ENCODE data around the gene SPIN2B. TPM values are rescaled to one million over a fixed set of nuclear protein-coding genes. Genes with fewer than 3 reads are reported as not detected.
A peak's percentile ranks its signal among the peaks of the same experiment; 100 is the strongest.
"Not testable (repeated sequence)": the region's sequence is repeated elsewhere in the genome, so short reads cannot be mapped to it uniquely, and the experiment has no call there.

The SPIN2B gene
- total RNA-seq (13.7 TPM), polyA plus RNA-seq (ENCODE audit: insufficient read depth, low read depth, low replicate concordance) (10.9 TPM)
- long read RNA-seq, donor 1, partial matches to known transcripts, result 0 of 3 reads
- long read RNA-seq, donor 1, other reads (novel, unspliced or antisense), result 0 of 3 reads
- long read RNA-seq, donor 2, transcript SPIN2B-202 (2 exons, 1,258 nt), result major isoform, 5 of 8 reads
- long read RNA-seq, donor 2, partial matches to known transcripts, result 0 of 8 reads
- long read RNA-seq, donor 2, other reads (novel, unspliced or antisense), result 0 of 8 reads
- long read RNA-seq, donor 3, partial matches to known transcripts, result 0 of 5 reads
- long read RNA-seq, donor 3, other reads (novel, unspliced or antisense), result 0 of 5 reads
- long read RNA-seq, donor 4, transcript SPIN2B-202 (2 exons, 1,258 nt), result major isoform, 5 of 7 reads
- long read RNA-seq, donor 4, partial matches to known transcripts, result 0 of 7 reads
- long read RNA-seq, donor 4, other reads (novel, unspliced or antisense), result 0 of 7 reads
- long read RNA-seq, donor 5, result 0 reads
- long read RNA-seq, donor 6, transcript SPIN2B-202 (2 exons, 1,258 nt), result major isoform, 5 of 7 reads
- long read RNA-seq, donor 6, partial matches to known transcripts, result 0 of 7 reads
- long read RNA-seq, donor 6, other reads (novel, unspliced or antisense), result 0 of 7 reads
- long read RNA-seq, donor 7, partial matches to known transcripts, result 0 of 9 reads
- long read RNA-seq, donor 7, other reads (novel, unspliced or antisense), result 7 of 9 reads
- long read RNA-seq, donor 8, partial matches to known transcripts, result 0 of 1 reads
- long read RNA-seq, donor 8, other reads (novel, unspliced or antisense), result 0 of 1 reads
- long read RNA-seq, donor 9, result 0 reads
- long read RNA-seq, donor 10, partial matches to known transcripts, result 0 of 1 reads
- long read RNA-seq, donor 10, other reads (novel, unspliced or antisense), result 0 of 1 reads

DNA sequence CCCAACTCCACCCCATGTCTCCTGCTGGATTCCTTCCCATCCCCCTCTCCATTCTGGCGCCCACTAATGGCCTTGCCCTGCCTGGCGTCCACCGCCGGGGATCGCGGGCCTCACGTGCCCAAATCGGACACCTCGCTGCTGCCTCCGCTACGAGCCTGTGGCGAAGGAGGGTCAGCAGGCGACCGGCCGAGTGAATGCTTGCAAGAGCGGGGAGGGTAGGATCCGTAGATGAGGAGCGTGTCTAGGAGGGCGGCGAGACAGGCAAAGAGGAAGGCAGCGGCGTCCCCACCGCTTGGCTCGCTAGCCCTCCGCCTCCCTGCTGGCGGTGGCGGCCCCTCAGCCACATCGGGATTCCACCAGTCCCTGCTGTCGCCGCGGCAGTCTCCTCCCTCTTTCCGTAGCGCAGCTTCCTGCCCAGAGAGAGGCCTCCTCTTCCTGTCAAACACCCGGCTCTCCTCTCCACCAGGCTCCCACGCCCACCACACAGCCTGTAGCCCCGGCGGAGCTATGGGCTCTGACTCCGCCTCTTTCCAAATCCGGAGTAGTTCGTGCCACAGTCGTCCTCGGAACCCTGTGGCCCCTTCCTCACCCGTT lies at the start of gene SPIN2B:
Gene SPIN2B (minus strand): TSS at position 387 of the 594 bp plus-strand sequence.
- H3K9ac ChIP-seq (ENCODE audit: low read length in 3 of 3), result peak within 1 kb of the TSS; percentile 29 to 44 (median 41)
- no peak for TF ChIP-seq CTCF (IDR thresholded peaks at IDR 0.05; ENCODE audit: borderline replicate concordance, extremely low read depth, insufficient read depth)
- no peaks in the 10 kb centered on the region for H3K9me3 ChIP-seq (ENCODE audit: control insufficient read depth in 2 of 3, insufficient read depth in 1 of 3, low read length in 3 of 3)
- DNase-seq (peak; percentile 90 to 95 (median 91)), FAIRE-seq (no peak)
- no peaks in the 10 kb centered on the region for H3K36me3 ChIP-seq (ENCODE audit: control insufficient read depth in 2 of 3, insufficient read depth in 3 of 3, low read length in 3 of 3)
- H3K4me1 ChIP-seq (ENCODE audit: control insufficient read depth in 2 of 3, insufficient read depth in 2 of 3, low read depth in 1 of 3, low read length in 3 of 3), result no peaks in the 10 kb centered on the region
- peak within 1 kb of the TSS; percentile 63 to 77 (median 73) for H3K4me3 ChIP-seq (ENCODE audit: low read length in 3 of 3)
- H3K27me3 ChIP-seq (ENCODE audit: control insufficient read depth, insufficient read depth, low read length), result no peaks in the 10 kb centered on the region
- peak within 1 kb of the TSS; percentile 32 to 69 for H3K27ac ChIP-seq (ENCODE audit: low read depth in 2 of 2, low read length in 2 of 2)
- intact Hi-C loops (cut with DNase I), result no loop called here

- no peak overlapping the region for H3K27ac ChIP-seq (ENCODE audit: low read depth in 2 of 2, low read length in 2 of 2)
- FAIRE-seq, result no peak
- no peaks in the 10 kb centered on the region for H3K4me1 ChIP-seq (ENCODE audit: control insufficient read depth in 2 of 3, insufficient read depth in 2 of 3, low read depth in 1 of 3, low read length in 3 of 3)
- peak; percentile 37 for TF ChIP-seq CTCF (IDR thresholded peaks at IDR 0.05; ENCODE audit: borderline replicate concordance, extremely low read depth, insufficient read depth)
- no peaks in the 10 kb centered on the region for H3K27me3 ChIP-seq (ENCODE audit: control insufficient read depth, insufficient read depth, low read length)
- H3K36me3 ChIP-seq (ENCODE audit: control insufficient read depth in 2 of 3, insufficient read depth in 3 of 3, low read length in 3 of 3), result no peaks in the 10 kb centered on the region
- intact Hi-C loops (cut with DNase I), result no loop called here
- peak in 3 of 5 donors; percentile 31 to 54 (median 48) for DNase-seq
- H3K4me3 ChIP-seq (ENCODE audit: low read length in 3 of 3), result no peak overlapping the region
- no peak overlapping the region for H3K9ac ChIP-seq (ENCODE audit: low read length in 3 of 3)
- H3K9me3 ChIP-seq (ENCODE audit: control insufficient read depth in 2 of 3, insufficient read depth in 1 of 3, low read length in 3 of 3), result no peaks in the 10 kb centered on the region
Measured at GRCh38 chrX:57156397-57157049, 35.2 kb upstream of the SPIN2B start.

DNA sequence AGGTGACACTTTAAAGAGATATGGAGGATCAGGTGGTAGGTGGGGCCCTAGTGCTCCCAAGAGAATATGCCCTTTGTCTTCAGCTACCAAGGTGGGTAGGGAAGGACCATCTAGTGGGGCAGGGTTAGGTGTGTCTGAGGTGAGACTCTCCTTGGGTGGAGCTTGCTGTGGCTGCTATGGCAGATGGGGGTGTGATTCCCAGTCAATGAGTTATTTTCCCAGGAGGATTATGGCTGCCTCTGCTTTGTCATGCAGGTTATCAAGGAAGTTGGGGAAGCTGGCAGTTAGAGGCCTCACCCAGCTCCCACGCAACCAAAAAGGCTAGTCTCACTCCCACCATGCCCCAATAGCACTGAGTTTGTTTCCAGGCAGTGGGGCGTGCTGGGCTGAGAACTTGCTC lies 33.8 kb upstream of the SPIN2B start:
- FAIRE-seq (no peak), DNase-seq (no peak)
- H3K4me3 ChIP-seq (ENCODE audit: low read length in 3 of 3), result no peak overlapping the region
- H3K9ac ChIP-seq (ENCODE audit: low read length in 3 of 3), result no peak overlapping the region
- H3K36me3 ChIP-seq (ENCODE audit: control insufficient read depth in 2 of 3, insufficient read depth in 3 of 3, low read length in 3 of 3), result no peaks in the 10 kb centered on the region
- H3K9me3 ChIP-seq (ENCODE audit: control insufficient read depth in 2 of 3, insufficient read depth in 1 of 3, low read length in 3 of 3), result no peaks in the 10 kb centered on the region
- H3K27me3 ChIP-seq (ENCODE audit: control insufficient read depth, insufficient read depth, low read length), result no peaks in the 10 kb centered on the region
- TF ChIP-seq CTCF (IDR thresholded peaks at IDR 0.05; ENCODE audit: borderline replicate concordance, extremely low read depth, insufficient read depth), result no peak
- no peak overlapping the region for H3K27ac ChIP-seq (ENCODE audit: low read depth in 2 of 2, low read length in 2 of 2)
- intact Hi-C loops (cut with DNase I), result no loop called here
- H3K4me1 ChIP-seq (ENCODE audit: control insufficient read depth in 2 of 3, insufficient read depth in 2 of 3, low read depth in 1 of 3, low read length in 3 of 3), result no peaks in the 10 kb centered on the region

- H3K9me3 ChIP-seq (ENCODE audit: control insufficient read depth in 2 of 3, insufficient read depth in 1 of 3, low read length in 3 of 3); H3K27ac ChIP-seq (ENCODE audit: low read depth in 2 of 2, low read length in 2 of 2); intact Hi-C loops (cut with DNase I); DNase-seq; FAIRE-seq; H3K27me3 ChIP-seq (ENCODE audit: control insufficient read depth, insufficient read depth, low read length); H3K9ac ChIP-seq (ENCODE audit: low read length in 3 of 3); H3K4me3 ChIP-seq (ENCODE audit: low read length in 3 of 3); H3K36me3 ChIP-seq (ENCODE audit: control insufficient read depth in 2 of 3, insufficient read depth in 3 of 3, low read length in 3 of 3); H3K4me1 ChIP-seq (ENCODE audit: control insufficient read depth in 2 of 3, insufficient read depth in 2 of 3, low read depth in 1 of 3, low read length in 3 of 3): not testable (repeated sequence)
Measured at GRCh38 chrX:57152222-57152621, 30.9 kb upstream of the SPIN2B start.

Measured in kidney (tissue), 22 donors.